K562 (cell line): Measurements from ENCODE around the gene TOM1L2.

ENCODE experiments used
- CTCF ChIP-seq, 3 experiments: IDR thresholded peaks in 2 of 3; conservative IDR thresholded peaks in 1 of 3; 2 replicates each; pipeline ENCODE4 v1.5.1; 2011 to 2012; ENCODE audit warnings: low read length in 3 of 3, mild to moderate bottlenecking in 3 of 3, control low read depth in 2 of 3, improper control_type of control experiment in 1 of 3, inconsistent platforms in 1 of 3, low read depth in 1 of 3, mixed read lengths in 1 of 3, moderate library complexity in 1 of 3; ENCODE audit not compliant: insufficient read depth in 2 of 3
- ETV5 ChIP-seq: sonication (generic); formaldehyde crosslinking; IDR thresholded peaks from 2 replicates; pipeline ENCODE4 v1.4.0; 2020; ENCODE audit warnings: low read depth, mild to moderate bottlenecking, missing genetic modification reagents
- IRF2 ChIP-seq: sonication (generic); formaldehyde crosslinking; IDR thresholded peaks from 2 replicates; pipeline ENCODE4 v1.8.1; 2022; ENCODE audit warnings: mild to moderate bottlenecking, missing genetic modification reagents
- KLF1 ChIP-seq: fragments of 450-650 bp; IDR thresholded peaks from 2 replicates; pipeline ENCODE4 v1.6.1; 2016; ENCODE audit warnings: missing genetic modification characterization, missing compliant biosample characterization
- MAZ ChIP-seq, 2 experiments: fragments of 450-650 bp in 1 of 2; sonication (generic) in 1 of 2; formaldehyde crosslinking; IDR thresholded peaks in 1 of 2; conservative IDR thresholded peaks in 1 of 2; 2 replicates each; pipeline versions ENCODE4 v1.4.0 to v1.5.0; 2020; ENCODE audit warnings: mild to moderate bottlenecking in 1 of 2, missing genetic modification reagents in 1 of 2
- MXD1 ChIP-seq: fragments of 250-450 bp; sonication (Bioruptor Pico); IDR thresholded peaks from 2 replicates; pipeline ENCODE4 v1.8.0; 2021; ENCODE audit warnings: borderline replicate concordance, mild to moderate bottlenecking, moderate library complexity; ENCODE audit not compliant: poor library complexity, severe bottlenecking
- SMC3 ChIP-seq: conservative IDR thresholded peaks from 2 replicates; pipeline ENCODE4 v1.6.1; 2011; ENCODE audit warnings: low read depth, low read length, improper control_type of control experiment; ENCODE audit not compliant: insufficient read depth

GRCh38 chr17:17800504-17801021 is 171.6 kb downstream of the TOM1L2 start:
- TF ChIP-seq MXD1 (CRISPR knock-in tag) (no peak), IRF2 (no peak), MAZ (CRISPR knock-in tag; conservative IDR thresholded peaks at IDR 0.05 in 1 of 2, IDR thresholded peaks at IDR 0.05 in 1 of 2) (no peak), CTCF (IDR thresholded peaks at IDR 0.05 in 2 of 3, conservative IDR thresholded peaks at IDR 0.05 in 1 of 3; ENCODE audit: insufficient read depth in 2 of 3, low read depth in 1 of 3, low read length in 3 of 3) (no peak), KLF1 (tag) (no peak), ETV5 (CRISPR knock-in tag) (no peak), SMC3 (no peak)
